ENCODE data around the gene KIF18B. TPM values are rescaled to one million over a fixed set of nuclear protein-coding genes. Genes with fewer than 3 reads are reported as not detected.

The KIF18B gene
- total and polyA plus RNA-seq, 5 donors, result 0.08 to 1.4 (median 1.1) TPM

DNA sequence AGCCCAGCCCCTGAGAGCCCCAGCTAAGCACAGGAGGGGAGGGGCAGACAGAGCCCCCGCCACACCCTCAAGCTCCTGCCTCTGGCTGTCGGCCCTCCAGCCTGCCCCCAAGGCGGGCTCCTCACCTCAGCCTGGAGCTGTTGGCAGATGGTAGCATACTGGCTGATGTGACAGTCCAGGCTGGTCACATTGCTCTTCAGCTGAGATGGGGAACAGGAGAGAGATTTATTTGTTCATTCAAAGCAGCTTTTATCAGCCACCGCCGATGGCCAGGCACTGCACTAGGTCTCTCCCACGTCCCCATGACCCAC is 14.8 kb downstream of the KIF18B start:
- DNase-seq (no peak), ATAC-seq (peak; percentile 17 to 76)
- intact Hi-C loops (cut with DNase I), result no loop called here
- Histone ChIP-seq H3K27me3 (ENCODE audit: control insufficient read depth, insufficient read depth) (no peaks in the 10 kb centered on the region), H3K4me1 (ENCODE audit: control insufficient read depth, insufficient read depth, low read length) (no peaks in the 10 kb centered on the region), H3K27ac (ENCODE audit: low read length) (no peak overlapping the region), H3K4me3 (ENCODE audit: low read length) (no peak overlapping the region), H3K9me3 (ENCODE audit: control insufficient read depth, low read length) (no peaks in the 10 kb centered on the region)
- 73% methylated on average over 6 of the region's 6 CpGs for WGBS

DNA sequence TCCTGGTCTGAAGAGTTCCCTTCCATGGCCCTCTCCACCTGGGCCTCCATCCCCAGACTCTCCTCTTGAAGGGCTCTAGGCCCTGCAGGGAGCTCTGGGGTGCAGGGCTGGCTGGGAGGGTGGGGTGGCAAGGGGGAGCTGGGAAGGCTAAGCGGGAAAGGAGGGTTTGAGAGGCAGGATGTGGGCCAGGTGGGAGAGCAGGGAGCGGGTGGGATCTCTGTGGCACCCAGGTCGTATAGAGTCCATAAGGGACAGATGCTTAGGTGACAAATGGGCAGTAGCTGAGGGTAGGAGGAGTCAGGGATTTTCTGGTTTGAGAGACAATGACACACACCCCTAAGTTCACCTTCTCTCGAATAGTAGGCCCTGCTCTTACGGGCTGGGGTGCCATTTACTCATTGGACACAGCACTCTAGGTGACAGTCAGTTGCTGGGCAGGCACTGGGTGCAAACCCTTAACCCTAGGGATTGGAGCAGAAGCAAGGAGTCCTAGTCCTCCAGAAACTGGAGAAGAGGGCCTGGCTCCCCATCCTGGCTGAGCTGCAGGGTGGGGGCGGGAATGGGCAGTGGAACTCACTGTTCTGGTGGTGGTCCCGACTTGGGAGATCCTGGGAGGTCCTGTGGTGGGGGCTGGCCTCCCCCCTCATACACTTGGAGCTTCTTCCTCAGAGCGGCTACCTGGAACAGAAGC is 15.3 kb downstream of the KIF18B start:
- ATAC-seq (peak in 1 of 2 donors; percentile 3), DNase-seq (no peak)
- no peak overlapping the region for H3K27ac ChIP-seq (ENCODE audit: low read length)
- no peak overlapping the region for H3K4me3 ChIP-seq (ENCODE audit: low read length)
- no peaks in the 10 kb centered on the region for H3K27me3 ChIP-seq (ENCODE audit: control insufficient read depth, insufficient read depth)
- no peaks in the 10 kb centered on the region for H3K9me3 ChIP-seq (ENCODE audit: control insufficient read depth, low read length)
- WGBS, result 92% methylated on average over 8 of the region's 8 CpGs
- H3K4me1 ChIP-seq (ENCODE audit: control insufficient read depth, insufficient read depth, low read length), result no peaks in the 10 kb centered on the region
- intact Hi-C loops (cut with DNase I), result no loop called here

DNA sequence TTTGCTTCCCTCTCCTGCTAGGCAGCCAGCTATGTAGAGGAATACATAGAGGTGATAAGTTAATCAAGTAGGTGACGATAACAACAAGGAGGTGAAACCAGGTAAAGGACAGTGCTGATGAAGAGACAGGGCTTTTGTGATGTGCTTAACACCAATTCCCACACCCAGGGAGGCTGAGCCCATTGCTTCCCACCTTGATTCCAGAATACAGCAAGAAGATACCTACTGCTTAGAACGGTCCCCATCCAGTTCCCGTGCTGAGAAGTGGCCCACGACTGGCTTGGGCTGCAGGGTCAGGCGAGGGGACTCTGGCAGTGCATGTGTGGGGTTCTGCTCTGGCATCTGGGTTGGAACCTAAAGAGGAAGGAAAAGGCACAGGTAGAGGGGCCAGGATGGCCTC is 16.2 kb downstream of the KIF18B start:
- Histone ChIP-seq H3K4me1 (ENCODE audit: control insufficient read depth, insufficient read depth, low read length) (no peaks in the 10 kb centered on the region), H3K9me3 (ENCODE audit: control insufficient read depth, low read length) (no peaks in the 10 kb centered on the region), H3K4me3 (ENCODE audit: low read length) (no peak overlapping the region), H3K27me3 (ENCODE audit: control insufficient read depth, insufficient read depth) (no peaks in the 10 kb centered on the region), H3K27ac (ENCODE audit: low read length) (no peak overlapping the region)
- ATAC-seq, result no peak
- 71% methylated on average over 5 of the region's 5 CpGs for WGBS
- no peak for DNase-seq
- intact Hi-C loops (cut with DNase I), result no loop called here

GRCh38 chr17:44930667-44931066 is 16.9 kb downstream of the KIF18B start:
- WGBS, result 66% methylated on average over 6 of the region's 6 CpGs
- ATAC-seq (no peak), DNase-seq (no peak)
- Histone ChIP-seq H3K9me3 (ENCODE audit: control insufficient read depth, low read length) (no peaks in the 10 kb centered on the region), H3K27ac (ENCODE audit: low read length) (no peak overlapping the region), H3K4me1 (ENCODE audit: control insufficient read depth, insufficient read depth, low read length) (no peaks in the 10 kb centered on the region), H3K4me3 (ENCODE audit: low read length) (no peak overlapping the region), H3K27me3 (ENCODE audit: control insufficient read depth, insufficient read depth) (no peaks in the 10 kb centered on the region)
- intact Hi-C loops (cut with DNase I), result no loop called here

- DNase-seq (no peak), ATAC-seq (no peak)
- H3K4me1 ChIP-seq (ENCODE audit: control insufficient read depth, insufficient read depth, low read length), result no peaks in the 10 kb centered on the region
- H3K27me3 ChIP-seq (ENCODE audit: control insufficient read depth, insufficient read depth), result no peaks in the 10 kb centered on the region
- H3K27ac ChIP-seq (ENCODE audit: low read length), result no peak overlapping the region
- H3K4me3 ChIP-seq (ENCODE audit: low read length), result no peak overlapping the region
- intact Hi-C loops (cut with DNase I), result loop anchor here in 2 of 4 donors (10.0 kb wide), 2 partner anchors 166 to 196 kb away; no protein-coding TSS in a partner anchor
- H3K9me3 ChIP-seq (ENCODE audit: control insufficient read depth, low read length), result no peaks in the 10 kb centered on the region
- 92% methylated on average over 7 of the region's 7 CpGs for WGBS
Measured at GRCh38 chr17:44928950-44929720, 18.4 kb downstream of the KIF18B start.

GRCh38 chr17:44928136-44928535 is 19.4 kb downstream of the KIF18B start:
- DNase-seq (no peak), ATAC-seq (no peak)
- no peaks in the 10 kb centered on the region for H3K4me1 ChIP-seq (ENCODE audit: control insufficient read depth, insufficient read depth, low read length)
- H3K27ac ChIP-seq (ENCODE audit: low read length), result no peak overlapping the region
- no peaks in the 10 kb centered on the region for H3K9me3 ChIP-seq (ENCODE audit: control insufficient read depth, low read length)
- no peaks in the 10 kb centered on the region for H3K27me3 ChIP-seq (ENCODE audit: control insufficient read depth, insufficient read depth)
- 97% methylated on average over 15 of the region's 15 CpGs for WGBS
- intact Hi-C loops (cut with DNase I), result loop anchor here in 2 of 4 donors (10.0 kb wide), 2 partner anchors 167 to 197 kb away; no protein-coding TSS in a partner anchor
- no peak overlapping the region for H3K4me3 ChIP-seq (ENCODE audit: low read length)

DNA sequence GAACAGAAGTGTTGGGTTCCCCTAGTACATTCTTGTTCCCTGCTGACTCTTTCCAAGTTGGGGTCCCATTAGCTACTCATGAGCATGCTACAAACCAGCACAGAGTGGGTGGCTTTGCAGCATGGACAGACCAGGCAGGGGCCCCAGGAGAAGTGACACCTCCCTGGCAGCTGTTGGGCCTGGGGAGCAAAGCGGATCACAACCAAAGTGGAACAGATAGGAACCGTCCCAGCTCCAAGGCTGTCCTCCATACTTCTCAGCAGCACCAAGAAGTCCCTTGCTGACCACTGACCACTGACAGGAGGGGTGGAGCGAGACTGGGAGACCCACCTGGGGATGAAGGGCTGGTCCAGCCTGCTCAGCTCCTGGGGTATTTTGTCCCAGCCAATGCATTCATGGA is 19.9 kb downstream of the KIF18B start:
- Histone ChIP-seq H3K27ac (ENCODE audit: low read length) (no peak overlapping the region), H3K4me3 (ENCODE audit: low read length) (no peak overlapping the region), H3K27me3 (ENCODE audit: control insufficient read depth, insufficient read depth) (no peaks in the 10 kb centered on the region), H3K9me3 (ENCODE audit: control insufficient read depth, low read length) (no peaks in the 10 kb centered on the region), H3K4me1 (ENCODE audit: control insufficient read depth, insufficient read depth, low read length) (no peaks in the 10 kb centered on the region)
- ATAC-seq (no peak), DNase-seq (no peak)
- 94% methylated on average over 3 of the region's 3 CpGs for WGBS
- intact Hi-C loops (cut with DNase I), result loop anchor here in 2 of 4 donors (10.0 kb wide), 2 partner anchors 167 to 197 kb away; no protein-coding TSS in a partner anchor

DNA sequence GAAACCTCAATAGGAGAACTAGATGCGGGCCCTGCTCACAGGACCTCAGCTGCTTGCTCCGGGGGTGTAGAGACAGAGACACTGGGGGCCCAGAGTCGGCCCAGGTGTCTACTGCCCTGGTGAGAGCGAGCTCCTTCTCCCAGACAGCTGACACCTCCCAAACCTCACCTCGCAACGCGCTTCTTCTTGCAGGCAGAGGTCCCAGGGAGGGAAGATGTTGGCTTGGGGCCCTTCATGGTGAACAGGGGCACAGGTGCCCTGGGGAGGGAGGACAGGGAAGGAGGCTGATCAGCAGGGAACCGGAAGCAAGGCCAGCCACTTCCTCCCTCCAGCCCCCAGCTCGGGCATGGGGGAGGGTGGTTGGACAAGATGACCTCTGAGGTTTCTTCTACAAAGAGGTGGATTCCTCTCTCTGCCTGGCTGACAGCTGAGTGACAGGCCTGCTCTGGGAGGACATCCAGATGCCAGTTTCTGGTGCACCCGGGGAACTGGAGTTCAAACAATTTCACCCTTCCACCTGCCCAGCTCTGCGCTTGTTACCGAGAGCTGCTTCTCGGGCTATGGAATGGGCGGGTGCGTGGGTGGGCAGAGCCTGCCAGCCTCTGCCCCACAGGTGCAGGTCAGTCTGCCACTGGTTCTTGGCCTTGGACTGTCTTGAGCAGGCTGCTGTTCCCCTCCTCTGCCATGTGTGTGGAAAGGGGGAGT is 20.6 kb downstream of the KIF18B start:
- no peak for ATAC-seq
- intact Hi-C loops (cut with DNase I), result loop anchor here in 2 of 4 donors (10.0 kb wide), 2 partner anchors 168 to 198 kb away; no protein-coding TSS in a partner anchor
- no peaks in the 10 kb centered on the region for H3K4me1 ChIP-seq (ENCODE audit: control insufficient read depth, insufficient read depth, low read length)
- H3K27ac ChIP-seq (ENCODE audit: low read length), result no peak overlapping the region
- H3K9me3 ChIP-seq (ENCODE audit: control insufficient read depth, low read length), result no peaks in the 10 kb centered on the region
- no peaks in the 10 kb centered on the region for H3K27me3 ChIP-seq (ENCODE audit: control insufficient read depth, insufficient read depth)
- no peak for DNase-seq
- 83% methylated on average over 15 of the region's 15 CpGs for WGBS
- no peak overlapping the region for H3K4me3 ChIP-seq (ENCODE audit: low read length)

DNA sequence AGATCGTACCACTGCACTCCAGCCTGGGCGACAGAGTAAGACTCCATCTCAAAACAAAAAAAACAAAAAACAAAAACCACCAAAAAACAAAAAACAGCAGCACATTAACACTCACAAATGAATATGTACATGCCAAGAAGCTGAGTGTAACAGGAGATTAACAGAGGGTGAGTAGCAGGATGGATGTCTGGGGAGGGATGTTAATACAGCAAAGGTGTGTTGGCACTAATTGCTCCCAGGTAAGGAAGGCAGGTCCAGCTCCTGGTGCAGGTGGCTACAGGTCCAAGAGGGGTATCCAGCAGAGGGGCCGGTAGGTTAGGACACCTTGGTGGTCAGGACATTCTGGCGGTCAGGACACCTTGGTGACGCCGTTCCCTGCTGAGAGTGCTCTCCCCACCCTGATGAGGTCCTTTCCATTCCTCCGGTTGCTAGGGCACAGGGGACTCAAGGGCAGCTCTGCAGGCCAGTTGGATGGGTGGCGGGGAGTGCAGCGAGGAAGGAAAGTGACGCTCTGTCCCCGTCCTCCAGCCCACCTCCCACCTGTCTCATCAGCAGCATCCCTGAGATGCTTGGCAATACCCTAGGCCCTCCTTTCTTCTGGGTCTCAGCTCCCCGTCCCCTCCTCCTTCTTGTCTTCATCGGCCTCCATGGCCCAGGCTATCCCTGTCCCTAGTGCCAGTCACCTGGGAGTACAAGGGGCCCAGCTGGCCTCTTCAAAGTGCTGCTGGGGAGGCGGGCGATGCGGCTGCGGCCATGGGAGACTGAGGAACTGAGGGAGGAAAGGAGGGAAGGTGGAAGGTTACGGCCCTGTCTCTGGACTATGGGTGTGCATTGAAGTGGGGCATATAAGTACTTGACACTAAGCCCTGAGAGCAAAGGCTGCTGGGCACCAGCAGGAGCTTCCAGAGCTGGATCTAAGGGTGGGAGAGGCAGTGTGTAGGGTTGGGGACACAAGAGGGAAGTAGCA is 21.6 kb downstream of the KIF18B start:
- H3K27me3 ChIP-seq (ENCODE audit: control insufficient read depth, insufficient read depth), result no peaks in the 10 kb centered on the region
- ATAC-seq (no peak), DNase-seq (no peak)
- H3K4me3 ChIP-seq (ENCODE audit: low read length), result no peak overlapping the region
- no peaks in the 10 kb centered on the region for H3K9me3 ChIP-seq (ENCODE audit: control insufficient read depth, low read length)
- intact Hi-C loops (cut with DNase I), result loop anchor here in 2 of 4 donors (10.0 kb wide), 2 partner anchors 169 to 199 kb away; no protein-coding TSS in a partner anchor
- no peaks in the 10 kb centered on the region for H3K4me1 ChIP-seq (ENCODE audit: control insufficient read depth, insufficient read depth, low read length)
- no peak overlapping the region for H3K27ac ChIP-seq (ENCODE audit: low read length)
- 97% methylated on average over 18 of the region's 18 CpGs for WGBS

DNA sequence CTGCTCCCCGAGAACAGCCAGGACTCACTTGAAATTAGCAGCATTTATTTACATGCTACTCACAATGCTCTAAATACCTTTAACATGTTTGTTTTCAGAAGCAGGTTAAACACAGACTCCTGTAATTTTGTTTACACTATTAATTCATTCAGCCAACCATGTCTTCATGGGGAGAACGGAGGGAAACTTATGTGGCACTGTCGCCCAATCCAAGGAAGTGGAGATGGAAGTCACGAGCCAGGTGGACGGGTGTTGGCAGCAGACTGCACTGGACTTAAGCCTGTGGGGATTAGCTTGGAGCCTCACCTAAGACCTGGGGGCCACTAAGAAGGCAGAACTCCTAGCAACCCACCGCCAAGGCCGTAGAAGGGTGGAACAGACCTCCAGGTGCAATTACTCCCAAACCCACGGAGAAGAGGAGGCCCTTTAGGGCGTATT is 23.4 kb downstream of the KIF18B start:
- DNase-seq, result no peak

More for the DNA sequence above, 23.4 kb downstream of the KIF18B start:
- Histone ChIP-seq H3K9me3 (ENCODE audit: control insufficient read depth, low read length) (no peaks in the 10 kb centered on the region), H3K4me3 (ENCODE audit: low read length) (no peak overlapping the region), H3K4me1 (ENCODE audit: control insufficient read depth, insufficient read depth, low read length) (peaks cover 2% of the 10 kb centered on the region), H3K27ac (ENCODE audit: low read length) (no peak overlapping the region), H3K27me3 (ENCODE audit: control insufficient read depth, insufficient read depth) (no peaks in the 10 kb centered on the region)
- 88% methylated on average over 9 of the region's 9 CpGs for WGBS
- intact Hi-C loops (cut with DNase I), result loop anchor here (5.0 to 10.0 kb wide), 3 partner anchors 98 to 201 kb away; no protein-coding TSS in a partner anchor
- no peak for ATAC-seq

Measured in right cardiac atrium (tissue), 5 donors.